ENCODE results near the gene RAB3GAP2.
"Not testable (repeated sequence)": the region's sequence is repeated elsewhere in the genome, so short reads cannot be mapped to it uniquely, and the experiment has no call there.

The RAB3GAP2 gene

GRCh38 chr1:220221670-220222069, 50.6 kb downstream of the RAB3GAP2 start:
- no peak for TF ChIP-seq Cebpa-rat (IDR thresholded peaks at IDR 0.05)
- Histone ChIP-seq H3K36me3 (peaks cover 7 to 46% (median 28%) of the 10 kb centered on the region in 11 experiments; a peak in 21 of 22 replicates), H4K20me1 (peaks cover 14 to 94% (median 40%) of the 10 kb centered on the region in 11 experiments; a peak in 17 of 22 replicates), H3K27ac (no peak overlapping the region), H3K4me1 (peaks cover 0 to 13% (median 4%) of the 10 kb centered on the region in 10 experiments; a peak in 10 of 20 replicates), H3K9me3 (replicated peaks in 1 of 11) (no peaks in the 10 kb centered on the region), H3K4me2 (no peak overlapping the region), H3K4me3 (no peak overlapping the region), H3K9ac (no peak overlapping the region), H3K27me3 (no peaks in the 10 kb centered on the region)

- Histone ChIP-seq H3K27me3 (no peaks in the 10 kb centered on the region), H3K4me3 (no peak overlapping the region), H3K9ac (no peak overlapping the region), H3K36me3 (peaks cover 11 to 42% (median 25%) of the 10 kb centered on the region in 11 experiments; a peak in 19 of 22 replicates), H4K20me1 (peaks cover 14 to 93% (median 36%) of the 10 kb centered on the region in 11 experiments; a peak in 17 of 22 replicates), H3K9me3 (replicated peaks in 1 of 11) (no peaks in the 10 kb centered on the region), H3K4me2 (no peak overlapping the region), H3K4me1 (peaks cover 0 to 14% (median 4%) of the 10 kb centered on the region in 10 experiments; a peak in 11 of 20 replicates), H3K27ac (no peak overlapping the region)
- TF ChIP-seq Cebpa-rat (IDR thresholded peaks at IDR 0.05): no peak
Observed at GRCh38 chr1:220221269-220221668, 51.0 kb downstream of the RAB3GAP2 start.

GRCh38 chr1:220220699-220221040, 51.6 kb downstream of the RAB3GAP2 start:
- peaks cover 14 to 92% (median 30%) of the 10 kb centered on the region in 11 experiments; a peak in 17 of 22 replicates for H4K20me1 ChIP-seq

GRCh38 chr1:220219865-220220698, 52.2 kb downstream of the RAB3GAP2 start:
- Histone ChIP-seq H3K9me3 (replicated peaks in 1 of 11) (no peaks in the 10 kb centered on the region), H3K27me3 (no peaks in the 10 kb centered on the region), H3K9ac (no peak overlapping the region), H3K4me3 (no peak overlapping the region), H3K4me1 (peaks cover 0 to 26% (median 4%) of the 10 kb centered on the region in 10 experiments; a peak in 13 of 20 replicates), H3K4me2 (peak overlapping the region in 1 of 11 experiments; percentile 7; a peak in 1 of 22 replicates), H4K20me1 (peaks cover 13 to 86% (median 24%) of the 10 kb centered on the region in 11 experiments; a peak in 16 of 22 replicates), H3K27ac (no peak overlapping the region), H3K36me3 (peaks cover 10 to 30% (median 15%) of the 10 kb centered on the region in 11 experiments; a peak in 15 of 22 replicates)
- TF ChIP-seq Cebpa-rat (IDR thresholded peaks at IDR 0.05): no peak

More at GRCh38 chr1:220220699-220221040, 51.6 kb downstream of the RAB3GAP2 start:
- H3K27me3 ChIP-seq; H3K4me2 ChIP-seq; H3K4me3 ChIP-seq; H3K9ac ChIP-seq; H3K9me3 ChIP-seq (replicated peaks in 1 of 11); H3K27ac ChIP-seq: not testable (repeated sequence)
- Histone ChIP-seq H3K36me3 (peaks cover 12 to 36% (median 19%) of the 10 kb centered on the region in 11 experiments; a peak in 18 of 22 replicates), H3K4me1 (peaks cover 0 to 20% (median 4%) of the 10 kb centered on the region in 10 experiments; a peak in 13 of 20 replicates)

GRCh38 chr1:220219136-220219442, 53.2 kb downstream of the RAB3GAP2 start:
- Histone ChIP-seq H3K27ac (no peak overlapping the region), H4K20me1 (peaks cover 9 to 82% (median 18%) of the 10 kb centered on the region in 11 experiments; a peak in 16 of 22 replicates), H3K27me3 (no peaks in the 10 kb centered on the region), H3K4me1 (peaks cover 0 to 31% (median 5%) of the 10 kb centered on the region in 10 experiments; a peak in 15 of 20 replicates), H3K4me3 (no peak overlapping the region), H3K9me3 (replicated peaks in 1 of 11) (no peaks in the 10 kb centered on the region), H3K9ac (no peak overlapping the region), H3K4me2 (no peak overlapping the region), H3K36me3 (peaks cover 10 to 27% (median 13%) of the 10 kb centered on the region in 11 experiments; a peak in 14 of 22 replicates)
- TF ChIP-seq Cebpa-rat (IDR thresholded peaks at IDR 0.05): no peak

- not testable (repeated sequence) for H3K27ac ChIP-seq; H3K4me2 ChIP-seq; H3K4me3 ChIP-seq; H3K9ac ChIP-seq; H3K9me3 ChIP-seq (replicated peaks in 1 of 11); H3K27me3 ChIP-seq
- Histone ChIP-seq H3K36me3 (peaks cover 10 to 31% (median 13%) of the 10 kb centered on the region in 11 experiments; a peak in 14 of 22 replicates), H3K4me1 (peaks cover 0 to 35% (median 7%) of the 10 kb centered on the region in 10 experiments; a peak in 15 of 20 replicates), H4K20me1 (peaks cover 9 to 78% (median 18%) of the 10 kb centered on the region in 11 experiments; a peak in 16 of 22 replicates)
Observed at GRCh38 chr1:220218397-220219135, 53.7 kb downstream of the RAB3GAP2 start.

GRCh38 chr1:220217383-220217988, 54.8 kb downstream of the RAB3GAP2 start:
- Histone ChIP-seq H3K4me2 (no peak overlapping the region), H3K27ac (no peak overlapping the region), H3K27me3 (no peaks in the 10 kb centered on the region), H4K20me1 (peaks cover 9 to 68% (median 18%) of the 10 kb centered on the region in 11 experiments; a peak in 14 of 22 replicates), H3K9ac (no peak overlapping the region), H3K4me1 (peaks cover 0 to 35% (median 4%) of the 10 kb centered on the region in 10 experiments; a peak in 11 of 20 replicates), H3K9me3 (replicated peaks in 1 of 11) (no peaks in the 10 kb centered on the region), H3K4me3 (no peak overlapping the region), H3K36me3 (peaks cover 14 to 39% (median 20%) of the 10 kb centered on the region in 11 experiments; a peak in 19 of 22 replicates)
- TF ChIP-seq Cebpa-rat (IDR thresholded peaks at IDR 0.05): no peak

GRCh38 chr1:220213382-220213983, 58.8 kb downstream of the RAB3GAP2 start:
- Histone ChIP-seq H3K9ac (no peak overlapping the region), H3K36me3 (peaks cover 32 to 55% (median 48%) of the 10 kb centered on the region in 11 experiments), H3K4me3 (no peak overlapping the region), H4K20me1 (peaks cover 0 to 33% (median 0%) of the 10 kb centered on the region in 11 experiments; a peak in 7 of 22 replicates), H3K27ac (no peak overlapping the region), H3K9me3 (replicated peaks in 1 of 11) (no peaks in the 10 kb centered on the region), H3K4me2 (peak overlapping the region in 3 of 11 experiments; percentile 16 to 35 (median 20); a peak in 1 of 22 replicates), H3K4me1 (peaks cover 0 to 25% (median 6%) of the 10 kb centered on the region in 10 experiments; a peak in 13 of 20 replicates), H3K27me3 (no peaks in the 10 kb centered on the region)
- no peak for TF ChIP-seq Cebpa-rat (IDR thresholded peaks at IDR 0.05)
